GM18526 (cell line): ENCODE results near the gene ZNF318.

Experiments used
- POLR2A ChIP-seq: IDR thresholded peaks from 3 replicates; pipeline ENCODE4 v1.6.1; 2011; ENCODE audit not compliant: insufficient read length; ENCODE audit errors: extremely low read depth

The ZNF318 gene

DNA sequence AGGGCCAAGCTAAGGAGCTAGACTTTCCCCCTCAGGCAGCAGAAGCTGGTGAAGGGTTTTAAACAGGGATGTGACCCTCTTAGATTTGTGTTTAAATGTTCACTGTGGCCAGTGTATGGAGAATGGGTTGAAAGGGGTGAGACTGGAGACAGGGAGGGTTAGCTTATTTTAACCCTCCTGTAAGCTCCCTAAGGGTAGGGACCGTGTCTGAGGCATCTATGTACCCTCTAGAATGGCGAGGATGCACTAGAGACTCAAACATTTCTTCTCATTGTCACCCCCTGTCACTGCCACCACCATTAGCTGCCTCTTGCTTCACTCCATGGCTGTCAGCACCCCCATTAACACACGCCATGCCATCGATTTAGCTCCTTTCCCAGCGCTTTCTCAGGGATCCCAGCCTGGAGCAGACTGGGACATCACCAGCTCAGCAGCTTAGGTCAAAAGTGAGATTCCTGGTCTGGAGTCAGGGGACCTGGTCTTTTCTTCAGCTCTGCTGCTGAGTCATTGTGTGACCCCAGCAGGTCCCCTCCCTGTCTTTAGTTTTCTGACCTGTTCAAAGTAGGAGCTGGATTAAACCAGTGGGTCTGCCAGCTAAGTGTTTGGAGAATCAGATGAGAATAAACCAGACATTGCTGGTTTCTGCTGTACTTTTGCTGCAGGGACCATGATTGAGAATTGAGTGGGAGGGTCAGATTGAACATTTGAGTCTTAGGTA is 72.5 kb downstream of the ZNF318 start:
- TF ChIP-seq POLR2A, result no peak

DNA sequence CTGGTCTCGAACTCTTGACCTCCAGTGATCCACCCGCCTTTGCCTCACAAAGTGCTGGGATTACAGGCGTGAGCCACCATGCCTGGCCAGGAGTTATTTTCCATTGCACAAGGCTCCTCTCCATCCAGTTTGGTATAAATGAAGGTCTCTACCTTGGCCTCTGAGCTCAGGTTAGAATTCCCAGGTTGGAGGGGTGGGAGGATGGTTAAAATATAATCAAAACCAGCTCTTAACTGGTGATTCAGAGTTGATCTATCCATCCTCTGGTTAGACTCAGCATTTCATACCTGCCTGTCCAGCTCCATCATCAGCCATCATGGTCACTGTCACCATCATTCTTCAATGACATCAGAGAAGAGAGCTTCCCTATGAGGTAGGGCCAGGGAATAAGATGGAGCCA is 74.0 kb downstream of the ZNF318 start:
- TF ChIP-seq POLR2A, result no peak

DNA sequence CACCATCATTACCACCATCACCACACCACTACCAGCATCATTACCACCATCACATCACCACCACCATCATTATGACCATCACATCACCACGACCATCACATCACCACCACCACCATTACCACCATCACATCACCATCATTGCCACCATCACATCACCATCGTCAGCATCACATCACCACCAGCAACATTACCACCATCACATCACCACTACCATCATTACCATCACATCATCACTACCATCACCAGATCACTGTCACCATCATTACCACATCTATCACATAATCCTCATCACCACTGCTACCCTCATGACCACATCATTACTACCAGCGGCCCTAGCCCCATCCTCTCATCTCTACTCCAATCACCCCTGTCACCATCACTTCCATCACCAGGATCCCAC is 74.9 kb downstream of the ZNF318 start:
- no peak for TF ChIP-seq POLR2A

DNA sequence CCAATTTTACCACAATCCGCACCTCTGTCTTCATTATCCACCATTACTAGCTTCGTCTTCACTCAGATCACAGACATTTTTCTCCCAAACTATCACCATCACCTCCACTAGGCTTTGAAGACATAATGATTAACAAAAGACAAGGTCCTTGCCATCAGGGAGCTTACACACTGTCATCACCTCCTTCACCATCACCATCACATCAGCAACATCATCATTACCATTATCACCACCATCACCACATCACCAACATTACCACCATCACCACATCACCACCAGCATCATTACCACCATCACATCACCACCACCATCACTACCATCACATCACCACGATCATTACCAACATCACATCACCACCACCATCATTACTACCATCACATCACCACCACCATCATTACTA is 75.7 kb downstream of the ZNF318 start:
- no peak for TF ChIP-seq POLR2A

DNA sequence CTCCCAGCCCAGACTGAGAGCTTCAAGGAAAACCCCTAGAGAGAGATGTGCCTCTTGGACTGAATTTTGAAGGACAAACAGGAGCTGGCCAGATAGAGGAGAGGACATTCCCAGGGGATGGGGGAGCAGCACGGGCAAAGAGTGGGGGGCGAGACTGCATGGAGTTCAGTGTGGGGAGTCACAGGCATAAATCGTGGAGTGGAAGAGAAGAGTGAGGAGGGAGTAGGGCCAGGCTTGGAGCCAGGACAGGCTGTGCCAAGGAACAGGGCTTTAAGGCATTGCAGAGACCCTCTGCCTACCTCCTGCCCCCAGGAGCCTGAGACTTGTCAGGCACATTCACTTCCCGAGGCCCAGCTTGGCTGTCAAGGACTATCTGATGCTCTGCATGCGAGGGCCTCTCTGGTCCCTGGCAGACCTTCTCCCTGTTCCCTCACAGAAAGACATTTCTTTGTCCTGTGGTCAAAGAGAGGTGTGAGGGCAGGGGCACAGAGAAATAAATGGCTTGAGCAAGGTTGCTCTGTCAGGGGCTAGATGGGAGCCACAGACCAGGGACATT is 76.6 kb downstream of the ZNF318 start:
- TF ChIP-seq POLR2A, result no peak

DNA sequence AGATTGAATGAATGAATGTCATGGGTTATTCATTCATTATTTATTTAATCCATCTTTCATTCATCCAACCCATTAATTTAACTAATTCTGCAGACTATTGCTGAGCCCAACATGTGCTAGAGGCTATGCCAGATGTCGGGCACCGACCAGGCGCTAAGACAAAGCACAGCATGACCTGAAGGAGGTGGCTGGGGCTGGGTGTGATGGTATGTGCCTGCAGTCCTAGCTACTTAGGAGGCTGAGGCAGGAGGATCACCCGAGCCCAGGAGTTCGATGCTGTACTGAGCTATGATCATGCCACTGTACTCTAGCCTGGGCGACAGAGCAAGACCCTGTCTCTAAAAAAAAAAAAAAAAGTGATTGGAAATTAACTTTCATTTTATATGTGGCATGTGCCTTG is 77.1 kb downstream of the ZNF318 start:
- no peak for TF ChIP-seq POLR2A

DNA sequence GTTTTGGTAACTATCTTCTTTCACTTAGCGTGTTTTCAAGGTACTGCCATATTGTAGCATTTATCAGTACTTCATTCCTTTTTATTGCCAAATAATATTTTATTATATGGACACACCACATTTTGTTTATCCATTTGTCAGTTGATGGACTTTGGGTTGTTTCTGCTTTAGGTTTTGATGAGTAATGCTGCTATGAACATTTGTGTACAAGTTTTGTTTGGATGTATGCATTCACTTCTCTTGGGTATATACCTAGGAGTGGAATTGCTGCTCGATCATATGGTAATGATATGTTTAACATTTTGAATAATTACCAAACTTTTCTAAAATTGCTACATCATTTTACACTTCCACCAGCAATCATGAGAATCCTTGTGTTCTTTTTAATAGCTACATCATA is 77.7 kb downstream of the ZNF318 start:
- TF ChIP-seq POLR2A, result no peak

DNA sequence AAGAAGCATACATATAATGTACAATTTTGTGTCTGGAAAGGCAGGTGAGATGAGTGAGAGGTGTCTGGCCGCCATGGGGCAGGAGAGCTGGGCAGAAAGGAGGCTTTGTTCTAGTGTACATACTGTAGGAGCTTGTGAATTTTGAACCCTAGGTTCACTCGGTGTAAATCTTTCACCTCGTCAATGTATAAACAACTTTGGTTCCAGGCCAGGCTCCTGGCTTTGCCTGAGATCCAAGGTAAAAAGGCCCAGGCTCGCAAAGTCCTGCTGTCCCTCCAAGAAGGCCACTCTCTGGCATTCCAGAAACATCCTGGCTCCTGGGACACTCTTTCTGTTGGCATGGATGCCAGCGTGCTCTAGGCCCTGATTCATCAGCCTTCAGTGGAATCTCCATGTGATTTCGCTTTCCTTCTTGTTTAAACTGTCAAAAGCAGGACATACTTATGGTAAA is 78.5 kb downstream of the ZNF318 start:
- no peak for TF ChIP-seq POLR2A

DNA sequence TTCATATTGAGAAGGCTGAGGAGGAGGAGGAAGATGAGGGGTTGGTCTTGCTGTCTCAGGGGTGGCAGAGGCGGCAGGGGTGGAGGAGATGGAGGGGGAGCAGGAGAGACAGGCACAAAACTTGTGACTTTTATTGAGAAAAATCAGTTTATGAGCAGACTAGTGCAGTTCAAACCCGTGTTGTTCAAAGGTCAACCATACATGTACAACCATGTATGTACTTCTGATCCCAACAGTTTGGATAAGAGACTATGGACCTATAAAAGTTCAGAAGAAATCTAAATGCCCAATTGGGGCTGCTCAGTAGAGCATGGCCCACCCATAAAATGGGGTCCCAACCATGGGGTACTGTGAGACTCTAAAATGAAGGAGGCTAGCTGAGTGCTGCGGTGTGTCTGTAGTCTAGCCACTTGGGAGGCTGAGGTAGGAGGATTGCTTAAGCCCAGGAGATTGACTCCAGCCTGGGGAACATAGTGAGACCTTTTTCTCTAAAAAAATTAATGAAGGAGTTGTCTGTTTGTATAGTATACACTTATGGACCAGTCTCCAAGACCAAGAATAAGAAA is 79.0 kb downstream of the ZNF318 start:
- TF ChIP-seq POLR2A, result no peak

DNA sequence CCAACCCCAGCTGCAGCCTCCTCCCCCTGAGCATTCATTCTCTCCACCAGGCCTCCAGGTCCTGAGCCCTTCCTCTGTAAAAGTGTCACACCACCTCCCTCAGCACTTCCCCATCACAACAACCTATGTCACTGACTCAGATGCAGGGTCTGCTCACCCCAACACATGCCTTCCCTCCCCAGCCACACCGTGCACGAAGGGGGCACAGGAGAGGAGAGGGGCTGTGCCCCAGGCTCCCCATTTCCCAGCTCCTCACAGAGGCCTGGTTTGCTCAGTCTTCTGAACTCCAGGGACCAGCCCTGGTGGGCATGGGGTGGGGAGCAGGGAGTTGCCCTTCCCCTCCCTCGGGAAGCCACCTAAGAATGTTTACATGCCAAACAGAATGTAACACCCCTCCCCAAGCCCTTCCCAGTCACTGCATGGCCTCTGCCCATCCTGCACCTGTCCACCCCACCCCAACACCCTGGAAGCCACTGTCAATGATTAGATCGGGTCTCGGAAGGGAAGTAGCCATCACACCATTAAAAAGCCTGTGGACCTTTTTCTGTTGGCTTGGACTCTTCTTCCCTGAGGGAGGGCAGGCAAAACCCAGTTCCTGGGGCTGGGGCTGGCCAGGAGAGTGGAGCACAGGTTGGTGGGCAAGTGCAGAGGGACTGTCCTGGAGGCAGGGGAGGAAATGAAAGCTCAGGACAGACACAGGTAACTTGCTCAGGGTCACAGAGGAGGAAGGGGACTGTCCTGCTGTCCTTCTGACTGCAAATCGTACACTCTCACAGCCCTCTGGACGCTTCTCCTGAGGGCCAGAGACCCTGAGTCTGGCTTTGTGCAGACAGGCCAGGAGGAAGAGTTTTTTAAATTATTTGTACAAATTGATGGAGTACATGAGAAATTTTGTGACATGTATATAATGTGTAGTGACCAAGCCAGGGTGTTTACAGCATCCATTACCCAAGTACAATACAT is 81.4 kb downstream of the ZNF318 start:
- no peak for TF ChIP-seq POLR2A

DNA sequence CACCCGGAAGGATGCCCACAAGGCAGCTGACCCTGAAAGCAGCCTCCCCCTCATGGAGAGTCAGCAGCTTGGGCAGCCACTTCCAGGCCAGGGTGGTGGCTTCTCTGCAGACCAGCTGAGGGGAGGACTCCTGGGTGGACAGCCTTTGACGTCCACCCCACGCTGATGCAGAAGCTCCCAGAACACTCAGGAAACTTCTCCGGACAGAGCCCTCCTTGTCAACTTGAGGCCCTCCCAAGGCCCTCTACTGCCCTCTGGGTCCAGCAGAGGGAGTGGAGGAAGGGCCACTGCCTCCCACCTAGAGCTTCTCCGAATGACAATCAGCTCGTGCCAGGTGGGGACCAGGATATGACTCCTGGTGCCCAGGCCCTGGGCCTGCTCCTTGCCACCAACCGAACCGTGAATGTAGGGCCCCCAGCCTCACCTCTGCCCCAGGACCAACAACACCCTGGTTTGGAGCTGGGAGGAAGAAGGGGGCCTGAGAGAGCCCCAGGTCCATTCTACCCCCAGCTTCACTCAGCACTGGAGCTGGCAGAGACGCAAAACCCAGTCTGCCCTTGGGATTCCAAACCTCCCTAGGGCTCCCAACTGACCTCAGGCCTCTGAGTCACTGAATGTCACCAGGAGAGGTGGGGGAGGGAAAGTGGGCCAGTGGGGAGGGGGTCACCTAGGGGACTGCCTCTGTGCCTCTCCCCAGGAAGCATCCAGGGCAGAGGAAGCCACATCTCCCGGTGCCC is 82.3 kb downstream of the ZNF318 start:
- TF ChIP-seq POLR2A, result no peak

DNA sequence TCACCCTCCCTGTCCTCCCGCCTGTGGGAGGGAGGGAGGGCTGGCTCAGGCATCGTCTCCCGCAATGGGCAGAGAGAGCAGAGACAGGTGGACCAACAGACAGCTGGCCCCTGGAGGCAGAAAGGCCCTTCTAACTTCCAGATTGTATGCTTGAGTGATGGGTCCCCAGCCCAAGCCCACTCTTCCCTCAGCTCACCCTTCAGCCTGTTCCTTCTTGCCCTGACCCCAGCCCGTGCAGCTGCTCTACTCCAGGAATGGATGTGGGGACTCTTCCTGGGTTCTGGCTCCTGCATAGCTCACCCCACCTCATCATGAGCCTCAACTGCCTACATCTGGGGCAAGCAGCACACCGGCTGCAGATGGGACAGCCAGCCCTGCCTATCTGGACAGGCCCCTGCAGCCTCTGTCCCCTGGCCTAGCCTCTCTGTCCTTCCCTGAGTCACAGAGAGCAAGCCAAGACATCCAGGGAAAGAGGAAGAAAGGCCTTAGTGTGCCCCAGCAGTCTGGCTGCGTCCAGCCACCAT is 82.9 kb downstream of the ZNF318 start:
- TF ChIP-seq POLR2A, result no peak
